Lower lobe of right lung (tissue), 2 donors: ENCODE measurements around the gene TMPRSS11F. TPM values are rescaled to one million over a fixed set of nuclear protein-coding genes. Genes with fewer than 3 reads are reported as not detected.

Experiments used
- ATAC-seq, 2 donors: fragments of 200-7000 bp; cut with Tn5 transposase; one replicate each; pipeline ENCODE4 v1.9.1; 2020 to 2022; ENCODE audit warnings: mild to moderate bottlenecking in 2 of 2, moderate library complexity in 2 of 2
- DNase-seq: peaks from one replicate; pipeline ENCODE4 v3.0.0-alpha.2; 2020
- H3K27ac ChIP-seq: fragments of 200-600 bp; one replicate; pipeline ENCODE4 v1.8.0; 2022
- H3K27me3 ChIP-seq: fragments of 200-600 bp; one replicate; pipeline ENCODE4 v1.8.0; 2022; ENCODE audit warnings: low read depth
- H3K36me3 ChIP-seq: fragments of 200-600 bp; one replicate; pipeline ENCODE4 v1.8.0; 2022; ENCODE audit warnings: mild to moderate bottlenecking
- H3K4me1 ChIP-seq: fragments of 200-600 bp; one replicate; pipeline ENCODE4 v1.8.0; 2022
- H3K4me3 ChIP-seq: fragments of 200-600 bp; one replicate; pipeline ENCODE4 v1.8.0; 2022; ENCODE audit warnings: mild to moderate bottlenecking
- H3K9me3 ChIP-seq: fragments of 200-600 bp; one replicate; pipeline ENCODE4 v1.8.0; 2022
- CTCF ChIP-seq: fragments of 200-600 bp; IDR thresholded peaks from one replicate; pipeline ENCODE4 v1.8.0; 2022; ENCODE audit warnings: antibody characterized with exemption, mild to moderate bottlenecking
- intact Hi-C: fragments of 100-400 bp; cut with DNase I; formaldehyde crosslinking; loops from one replicate; pipeline ENCODE4 v1.11.0; 2022
- total RNA-seq: library from RNA; stranded (reverse); fragmentation: NEBNext Ultra II Directional; extraction: Animal tissue kit (Norgen Biotek cat#: 25700); gene quantifications from one replicate; pipeline ENCODE4 v1.2.1, GENCODE V29; 2021
- donor health status: DM: no; HTN: yes; CAD: no; lungs with severe emphysema.

Gene TMPRSS11F
- total RNA-seq, 1 donor from 2014 or later: not detected

- no peak overlapping the region for H3K4me3 ChIP-seq
- H3K9me3 ChIP-seq: no peaks in the 10 kb centered on the region
- intact Hi-C loops: no loop called here
- H3K4me1 ChIP-seq: no peaks in the 10 kb centered on the region
- no peak for TF ChIP-seq CTCF
- H3K36me3 ChIP-seq: no peaks in the 10 kb centered on the region
- no peak for DNase-seq
- H3K27me3 ChIP-seq: no peaks in the 10 kb centered on the region
- no peak overlapping the region for H3K27ac ChIP-seq
- ATAC-seq: no peak
Observed at GRCh38 chr4:68070302-68070701, 59.4 kb downstream of the TMPRSS11F start.

- ATAC-seq (no peak), DNase-seq (no peak)
- Histone ChIP-seq H3K4me1 (no peaks in the 10 kb centered on the region), H3K27me3 (no peaks in the 10 kb centered on the region), H3K27ac (no peak overlapping the region), H3K9me3 (no peaks in the 10 kb centered on the region), H3K4me3 (no peak overlapping the region), H3K36me3 (no peaks in the 10 kb centered on the region)
- intact Hi-C loops: no loop called here
- TF ChIP-seq CTCF: no peak
Observed at GRCh38 chr4:68062501-68062900, 67.2 kb downstream of the TMPRSS11F start.

GRCh38 chr4:68038272-68038671, 91.4 kb downstream of the TMPRSS11F start:
- H3K9me3 ChIP-seq: no peaks in the 10 kb centered on the region
- no peaks in the 10 kb centered on the region for H3K4me1 ChIP-seq
- DNase-seq (no peak), ATAC-seq (no peak)
- H3K36me3 ChIP-seq: no peaks in the 10 kb centered on the region
- no peaks in the 10 kb centered on the region for H3K27me3 ChIP-seq
- H3K4me3 ChIP-seq: no peak overlapping the region
- no peak overlapping the region for H3K27ac ChIP-seq
- TF ChIP-seq CTCF: no peak
- intact Hi-C loops: no loop called here

- no peak for DNase-seq
- TF ChIP-seq CTCF: no peak
- Histone ChIP-seq H3K36me3 (no peaks in the 10 kb centered on the region), H3K27ac (no peak overlapping the region), H3K27me3 (no peaks in the 10 kb centered on the region), H3K4me3 (no peak overlapping the region), H3K9me3 (no peaks in the 10 kb centered on the region), H3K4me1 (no peaks in the 10 kb centered on the region)
- ATAC-seq: no peak
- intact Hi-C loops: no loop called here
Observed at GRCh38 chr4:68021185-68021584, 108.5 kb downstream of the TMPRSS11F start.

- intact Hi-C loops: no loop called here
- Histone ChIP-seq H3K27ac (no peak overlapping the region), H3K4me1 (no peaks in the 10 kb centered on the region), H3K36me3 (no peaks in the 10 kb centered on the region), H3K4me3 (no peak overlapping the region), H3K27me3 (no peaks in the 10 kb centered on the region), H3K9me3 (no peaks in the 10 kb centered on the region)
- TF ChIP-seq CTCF: no peak
- DNase-seq (no peak), ATAC-seq (no peak)
Observed at GRCh38 chr4:68011684-68012083, 118.0 kb downstream of the TMPRSS11F start.

Other genes starting within 250 kb of the TMPRSS11F start
- gene TMPRSS11D, start 245.9 kb downstream of the TMPRSS11F start, total RNA-seq: not detected
- gene TMPRSS11A, start 166.4 kb downstream of the TMPRSS11F start, total RNA-seq: not detected
- gene TMPRSS11B, start 115.8 kb upstream of the TMPRSS11F start, total RNA-seq: not detected
- gene YTHDC1, start 220.2 kb upstream of the TMPRSS11F start, total RNA-seq: 77.2 TPM